Left ventricle myocardium superior (tissue), 1 donor: Measurements from ENCODE around the gene KRTAP10-1. TPM values are rescaled to one million over a fixed set of nuclear protein-coding genes. Genes with fewer than 3 reads are reported as not detected.
"Not testable (repeated sequence)": the region's sequence is repeated elsewhere in the genome, so short reads cannot be mapped to it uniquely, and the experiment has no call there.

Experiments used
- ATAC-seq: fragments of 200-7000 bp; cut with Tn5 transposase; one replicate; pipeline ENCODE4 v1.9.1; 2020; ENCODE audit warnings: mild to moderate bottlenecking, moderate library complexity
- DNase-seq: peaks from one replicate; pipeline ENCODE4 v3.0.0-alpha.2; 2020
- intact Hi-C: fragments of 100-400 bp; cut with micrococcal nuclease; formaldehyde crosslinking; loops from one replicate; pipeline ENCODE4 v1.11.0; 2022
- total RNA-seq: library from RNA; stranded (reverse); fragmentation: NEBNext Ultra II Directional; extraction: Animal tissue kit (Norgen Biotek cat#: 25700); gene quantifications from one replicate; pipeline ENCODE4 v1.2.1, GENCODE V29; 2021
- donor health status: DM: no; HTN: yes; CAD: no; lungs with severe emphysema.

Gene KRTAP10-1
- total RNA-seq, 1 donor from 2014 or later: not detected

- peak; percentile 72 for DNase-seq
- ATAC-seq: peak; percentile 71
- intact Hi-C loops: no loop called here
Observed at GRCh38 chr21:44510508-44511218, 29.3 kb downstream of the KRTAP10-1 start.

GRCh38 chr21:44510109-44510507 lies 29.9 kb downstream of the KRTAP10-1 start:
- ATAC-seq (no peak), DNase-seq (no peak)
- intact Hi-C loops: no loop called here

- peak; percentile 93 for ATAC-seq
- intact Hi-C loops: no loop called here
Observed at GRCh38 chr21:44509539-44509938, 30.5 kb downstream of the KRTAP10-1 start.

GRCh38 chr21:44508711-44509445 lies 31.1 kb downstream of the KRTAP10-1 start:
- DNase-seq (peak; percentile 6), ATAC-seq (no peak)
- intact Hi-C loops: no loop called here

More at GRCh38 chr21:44509539-44509938, 30.5 kb downstream of the KRTAP10-1 start:
- DNase-seq: peak; percentile 91

- ATAC-seq: no peak
- intact Hi-C loops: no loop called here
- DNase-seq: peak; percentile 6
Observed at GRCh38 chr21:44508426-44508710, 31.6 kb downstream of the KRTAP10-1 start.

GRCh38 chr21:44507673-44508425 lies 32.1 kb downstream of the KRTAP10-1 start:
- DNase-seq: peak; percentile 21
- intact Hi-C loops: no loop called here
- no peak for ATAC-seq

GRCh38 chr21:44506279-44507255 lies 33.4 kb downstream of the KRTAP10-1 start:
- ATAC-seq (no peak), DNase-seq (peak; percentile 9)
- intact Hi-C loops: no loop called here

GRCh38 chr21:44505673-44506278 lies 34.2 kb downstream of the KRTAP10-1 start:
- intact Hi-C loops: no loop called here
- DNase-seq (no peak), ATAC-seq (no peak)

- intact Hi-C loops: no loop called here
- no peak for DNase-seq
- no peak for ATAC-seq
Observed at GRCh38 chr21:44503901-44504399, 36.0 kb downstream of the KRTAP10-1 start.

- DNase-seq, ATAC-seq, intact Hi-C loops: not testable (repeated sequence)
Observed at GRCh38 chr21:44503006-44503889, 36.7 kb downstream of the KRTAP10-1 start.

GRCh38 chr21:44502171-44502958 lies 37.6 kb downstream of the KRTAP10-1 start:
- DNase-seq (no peak), ATAC-seq (no peak)
- intact Hi-C loops: no loop called here

GRCh38 chr21:44500111-44500510 lies 39.9 kb downstream of the KRTAP10-1 start:
- ATAC-seq: no peak
- no peak for DNase-seq
- intact Hi-C loops: no loop called here

- intact Hi-C loops: loop anchor here (10.0 kb wide), 1 partner anchor 55 kb away; the partner anchor contains the start of genes KRTAP10-2 and KRTAP10-3
- no peak for ATAC-seq
- no peak for DNase-seq
Observed at GRCh38 chr21:44499631-44500030, 40.4 kb downstream of the KRTAP10-1 start.

GRCh38 chr21:44499211-44499560 lies 40.8 kb downstream of the KRTAP10-1 start:
- DNase-seq (no peak), ATAC-seq (no peak)
- intact Hi-C loops: loop anchor here (10.0 kb wide), 1 partner anchor 56 kb away; the partner anchor contains the start of genes KRTAP10-2 and KRTAP10-3

GRCh38 chr21:44498280-44499210 lies 41.5 kb downstream of the KRTAP10-1 start:
- ATAC-seq: no peak
- intact Hi-C loops: loop anchor here (10.0 kb wide), 1 partner anchor 56 kb away; the partner anchor contains the start of genes KRTAP10-2 and KRTAP10-3
- no peak for DNase-seq
